Measurements from ENCODE around the gene RAB8B.

DNA sequence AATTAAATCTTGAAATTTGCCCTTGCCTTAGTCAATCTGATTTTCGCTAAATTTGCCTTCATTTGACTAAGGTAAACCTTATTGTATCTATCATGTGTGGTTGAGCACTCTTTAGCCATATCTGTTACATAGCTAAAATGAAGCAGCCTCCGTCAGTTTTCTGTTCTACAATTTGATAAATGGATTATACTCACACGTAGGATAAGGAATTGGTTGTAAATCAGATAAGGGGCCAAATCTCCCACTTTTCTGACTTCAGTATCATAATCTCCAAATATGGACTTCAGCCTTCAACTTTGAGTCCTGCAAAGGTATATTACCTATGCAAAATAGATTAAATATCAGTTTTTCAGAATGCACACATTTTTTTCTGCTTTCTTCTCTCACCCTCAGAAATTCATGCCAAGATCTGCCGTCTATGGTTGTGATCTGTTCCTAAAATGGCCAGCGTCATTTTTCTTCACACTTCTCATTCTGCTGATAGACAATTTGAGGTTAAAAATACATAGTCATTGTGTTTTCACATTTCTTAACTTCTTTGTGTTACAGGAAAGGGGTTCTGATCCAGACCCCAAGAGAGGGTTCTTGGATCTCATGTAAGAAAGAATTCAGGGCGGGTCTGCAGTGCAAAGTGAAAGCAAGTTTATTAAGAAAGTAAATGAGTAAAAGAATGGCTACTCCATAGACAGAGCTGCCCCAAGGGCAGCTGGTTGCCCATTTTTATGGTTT is 36.9 kb downstream of the RAB8B start:
- no peak for TF ChIP-seq POLR2AphosphoS5 (IDR thresholded peaks at IDR 0.05; ENCODE audit: low read depth, low read length)
- TF ChIP-seq, protein P1, sequence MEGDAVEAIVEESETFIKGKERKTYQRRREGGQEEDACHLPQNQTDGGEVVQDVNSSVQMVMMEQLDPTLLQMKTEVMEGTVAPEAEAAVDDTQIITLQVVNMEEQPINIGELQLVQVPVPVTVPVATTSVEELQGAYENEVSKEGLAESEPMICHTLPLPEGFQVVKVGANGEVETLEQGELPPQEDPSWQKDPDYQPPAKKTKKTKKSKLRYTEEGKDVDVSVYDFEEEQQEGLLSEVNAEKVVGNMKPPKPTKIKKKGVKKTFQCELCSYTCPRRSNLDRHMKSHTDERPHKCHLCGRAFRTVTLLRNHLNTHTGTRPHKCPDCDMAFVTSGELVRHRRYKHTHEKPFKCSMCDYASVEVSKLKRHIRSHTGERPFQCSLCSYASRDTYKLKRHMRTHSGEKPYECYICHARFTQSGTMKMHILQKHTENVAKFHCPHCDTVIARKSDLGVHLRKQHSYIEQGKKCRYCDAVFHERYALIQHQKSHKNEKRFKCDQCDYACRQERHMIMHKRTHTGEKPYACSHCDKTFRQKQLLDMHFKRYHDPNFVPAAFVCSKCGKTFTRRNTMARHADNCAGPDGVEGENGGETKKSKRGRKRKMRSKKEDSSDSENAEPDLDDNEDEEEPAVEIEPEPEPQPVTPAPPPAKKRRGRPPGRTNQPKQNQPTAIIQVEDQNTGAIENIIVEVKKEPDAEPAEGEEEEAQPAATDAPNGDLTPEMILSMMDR (IDR thresholded peaks at IDR 0.05), result no peak
